ENCODE data around the gene TYROBP.

DNA sequence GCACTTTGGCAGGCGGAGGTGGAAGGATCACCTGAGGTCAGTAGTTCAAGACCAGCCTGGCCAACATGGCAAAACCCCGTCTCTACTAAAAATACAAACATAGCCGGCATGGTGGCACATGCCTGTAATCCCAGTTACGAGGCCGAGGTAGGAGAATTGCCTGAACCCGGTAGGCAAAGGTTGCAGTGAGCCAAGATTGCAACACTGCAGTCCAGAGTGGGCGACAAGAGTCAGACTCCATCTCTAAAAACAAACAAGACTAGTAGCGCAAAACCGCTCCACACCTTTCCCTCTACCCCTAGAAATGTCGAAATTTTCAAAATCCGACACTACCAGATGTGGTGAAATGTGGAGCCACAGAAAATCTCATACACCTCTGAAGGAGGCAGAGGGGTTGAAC lies 11.2 kb upstream of the TYROBP start:
- TF ChIP-seq POLR2A (IDR thresholded peaks at IDR 0.05), result no peak
- TF ChIP-seq, protein P1, sequence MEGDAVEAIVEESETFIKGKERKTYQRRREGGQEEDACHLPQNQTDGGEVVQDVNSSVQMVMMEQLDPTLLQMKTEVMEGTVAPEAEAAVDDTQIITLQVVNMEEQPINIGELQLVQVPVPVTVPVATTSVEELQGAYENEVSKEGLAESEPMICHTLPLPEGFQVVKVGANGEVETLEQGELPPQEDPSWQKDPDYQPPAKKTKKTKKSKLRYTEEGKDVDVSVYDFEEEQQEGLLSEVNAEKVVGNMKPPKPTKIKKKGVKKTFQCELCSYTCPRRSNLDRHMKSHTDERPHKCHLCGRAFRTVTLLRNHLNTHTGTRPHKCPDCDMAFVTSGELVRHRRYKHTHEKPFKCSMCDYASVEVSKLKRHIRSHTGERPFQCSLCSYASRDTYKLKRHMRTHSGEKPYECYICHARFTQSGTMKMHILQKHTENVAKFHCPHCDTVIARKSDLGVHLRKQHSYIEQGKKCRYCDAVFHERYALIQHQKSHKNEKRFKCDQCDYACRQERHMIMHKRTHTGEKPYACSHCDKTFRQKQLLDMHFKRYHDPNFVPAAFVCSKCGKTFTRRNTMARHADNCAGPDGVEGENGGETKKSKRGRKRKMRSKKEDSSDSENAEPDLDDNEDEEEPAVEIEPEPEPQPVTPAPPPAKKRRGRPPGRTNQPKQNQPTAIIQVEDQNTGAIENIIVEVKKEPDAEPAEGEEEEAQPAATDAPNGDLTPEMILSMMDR (IDR thresholded peaks at IDR 0.05), result no peak
- TF ChIP-seq POLR2AphosphoS5 (IDR thresholded peaks at IDR 0.05; ENCODE audit: insufficient read depth in 1 of 2, low read depth in 1 of 2), result no peak
